ENCODE results near the gene SLC30A3.
"Not testable (repeated sequence)": the region's sequence is repeated elsewhere in the genome, so short reads cannot be mapped to it uniquely, and the experiment has no call there.

Gene SLC30A3

GRCh38 chr2:27285481-27285880 lies 22.6 kb upstream of the SLC30A3 start:
- DNase-seq: no peak

GRCh38 chr2:27284996-27285395 lies 22.1 kb upstream of the SLC30A3 start:
- peak in 1 of 51 donors; percentile 15 for DNase-seq

- DNase-seq: no peak
Measured at GRCh38 chr2:27282892-27283291, 20.0 kb upstream of the SLC30A3 start.

GRCh38 chr2:27281855-27282559 lies 19.2 kb upstream of the SLC30A3 start, which contains the start of gene TRIM54:
Gene TRIM54 (plus strand): TSS chr2:27282429. CDS start chr2:27282732, 303 bp downstream.
- no peak for DNase-seq

- DNase-seq: no peak
Measured at GRCh38 chr2:27281442-27281841, 18.6 kb upstream of the SLC30A3 start.

- no peak for DNase-seq
Measured at GRCh38 chr2:27280826-27281225, 18.0 kb upstream of the SLC30A3 start.

- no peak for DNase-seq
Measured at GRCh38 chr2:27278010-27278409, 15.2 kb upstream of the SLC30A3 start.

GRCh38 chr2:27275211-27276150 lies 12.6 kb upstream of the SLC30A3 start, which contains the start of gene DNAJC5G:
Gene DNAJC5G (plus strand): TSS chr2:27275433. CDS start chr2:27276729, 1,296 bp downstream.
- DNase-seq: no peak

GRCh38 chr2:27272537-27273522 lies 10.0 kb upstream of the SLC30A3 start:
- DNase-seq: not testable (repeated sequence)

- no peak for DNase-seq
Measured at GRCh38 chr2:27271631-27272340, 8.9 kb upstream of the SLC30A3 start.

- no peak for DNase-seq
Measured at GRCh38 chr2:27270670-27271069, 7.8 kb upstream of the SLC30A3 start.

GRCh38 chr2:27270131-27270530 lies 7.3 kb upstream of the SLC30A3 start:
- no peak for DNase-seq

GRCh38 chr2:27268296-27268695 lies 5.4 kb upstream of the SLC30A3 start:
- not testable (repeated sequence) for DNase-seq

- no peak for DNase-seq
Measured at GRCh38 chr2:27265536-27265870, 2.7 kb upstream of the SLC30A3 start.

- peak in 17 of 51 donors; percentile 4 to 56 (median 18) for DNase-seq
Measured at GRCh38 chr2:27264753-27265535, 2.1 kb upstream of the SLC30A3 start.

- DNase-seq: no peak
Measured at GRCh38 chr2:27264253-27264752, 1.5 kb upstream of the SLC30A3 start.

- DNase-seq: peak in 1 of 51 donors; percentile 42
Measured at GRCh38 chr2:27263287-27264252, 723 bp upstream of the SLC30A3 start.

GRCh38 chr2:27261926-27262298 lies 935 bp downstream of the SLC30A3 start:
- no peak for DNase-seq

All from hypothalamus (tissue), 51 donors.